H1 (cell line): ENCODE data around the gene P2RY8. TPM values are rescaled to one million over a fixed set of nuclear protein-coding genes. Genes with fewer than 3 reads are reported as not detected.
"Not testable (repeated sequence)": the region's sequence is repeated elsewhere in the genome, so short reads cannot be mapped to it uniquely, and the experiment has no call there.

Experiments used
- CTCF ChIA-PET: fragments of 300-600 bp; sonication (Branson Sonifier 250); formaldehyde crosslinking; loops from one replicate; lab custom pipeline; 2021; ENCODE audit not compliant: partially characterized antibody; lab: Charles Lee
- POLR2A ChIA-PET: fragments of 300-600 bp; sonication (Branson Sonifier 250); formaldehyde crosslinking; loops from one replicate; lab custom pipeline; 2021; ENCODE audit warnings: inconsistent platforms; ENCODE audit not compliant: partially characterized antibody; lab: Charles Lee
- DNase-seq, 2 experiments: peaks; one replicate each; pipeline versions ENCODE4 v3.0.0 to v3.0.0-alpha.2; 2010 to 2022; ENCODE audit warnings: low spot score in 2 of 2, low read depth in 1 of 2, mixed read lengths in 1 of 2
- FAIRE-seq: peaks from 2 replicates; lab custom pipeline; 2011; peaks lifted over from hg19 to GRCh38; lab: Jason Lieb, UNC
- H2AFZ ChIP-seq: 2 replicates; pipeline ENCODE4 v1.8.1; 2012; ENCODE audit warnings: low read length, inconsistent platforms
- H2AK5ac ChIP-seq: 2 replicates; pipeline ENCODE4 v1.6.1; 2013; ENCODE audit warnings: low read depth, low read length
- H2BK120ac ChIP-seq: replicated peaks from 2 replicates; pipeline ENCODE3; 2013; ENCODE audit warnings: low read depth, low read length, inconsistent platforms
- H2BK12ac ChIP-seq: 2 replicates; pipeline ENCODE4 v1.6.1; 2013; ENCODE audit warnings: low read depth, low read length
- H2BK15ac ChIP-seq: 2 replicates; pipeline ENCODE4 v1.6.1; 2013; ENCODE audit warnings: low read length
- H2BK20ac ChIP-seq: 2 replicates; pipeline ENCODE4 v1.6.1; 2013; ENCODE audit warnings: low read length
- H2BK5ac ChIP-seq: 2 replicates; pipeline ENCODE4 v1.6.1; 2013; ENCODE audit warnings: low read depth, low read length
- H3K14ac ChIP-seq: 2 replicates; pipeline ENCODE4 v1.6.1; 2013; ENCODE audit warnings: inconsistent platforms; ENCODE audit not compliant: insufficient read length
- H3K18ac ChIP-seq: 2 replicates; pipeline ENCODE4 v1.6.1; 2013; ENCODE audit warnings: low read length; ENCODE audit errors: extremely low read depth
- H3K23ac ChIP-seq: 2 replicates; pipeline ENCODE4 v1.6.1; 2013; ENCODE audit warnings: inconsistent platforms; ENCODE audit not compliant: insufficient read length
- H3K23me2 ChIP-seq: 2 replicates; pipeline ENCODE4 v1.6.1; 2013; ENCODE audit warnings: low read depth, low read length
- H3K27ac ChIP-seq: 2 replicates; pipeline ENCODE4 v1.6.1; 2011; ENCODE audit warnings: low read depth, low read length, inconsistent platforms
- H3K27me3 ChIP-seq, 4 experiments: replicated peaks in 1 of 4; 1 replicate in 1 of 4; 2 replicates in 3 of 4; pipeline versions ENCODE4 v1.6.1 to v1.8.1; 2011 to 2013; ENCODE audit warnings: low read length in 3 of 4, mild to moderate bottlenecking in 3 of 4, inconsistent platforms in 2 of 4, mixed read lengths in 2 of 4, moderate library complexity in 1 of 4; ENCODE audit not compliant: control insufficient read depth in 3 of 4, insufficient read depth in 3 of 4; ENCODE audit errors: extremely low read depth in 1 of 4
- H3K36me3 ChIP-seq, 4 experiments: 2 replicates each; pipeline versions ENCODE4 v1.6.1 to v1.8.1; 2011 to 2013; ENCODE audit warnings: mild to moderate bottlenecking in 4 of 4, low read length in 3 of 4, moderate library complexity in 2 of 4, control low read depth in 1 of 4, inconsistent platforms in 1 of 4; ENCODE audit not compliant: insufficient read depth in 4 of 4, control insufficient read depth in 2 of 4
- H3K4ac ChIP-seq: replicated peaks from 2 replicates; pipeline ENCODE3; 2013; ENCODE audit warnings: low read length, low read depth, mixed read lengths, inconsistent platforms; ENCODE audit not compliant: insufficient read length
- H3K4me1 ChIP-seq, 4 experiments: replicated peaks in 1 of 4; 1 replicate in 1 of 4; 2 replicates in 3 of 4; pipeline versions ENCODE4 v1.6.1 to v1.8.1; 2011 to 2013; ENCODE audit warnings: low read length in 3 of 4, inconsistent platforms in 2 of 4, mixed read lengths in 1 of 4; ENCODE audit not compliant: insufficient read depth in 4 of 4, control insufficient read depth in 3 of 4
- H3K4me2 ChIP-seq, 2 experiments: 2 replicates each; pipeline versions ENCODE4 v1.6.1 to v1.8.1; 2011 to 2013; ENCODE audit warnings: low read depth in 2 of 2, low read length in 2 of 2, control low read depth in 1 of 2, inconsistent platforms in 1 of 2, mild to moderate bottlenecking in 1 of 2; ENCODE audit not compliant: insufficient read depth in 1 of 2
- H3K4me3 ChIP-seq, 4 experiments: fragments of 200-600, 300-600 bp in 1 of 4; sonication (generic), shearing (Covaris generic), sonication (Bioruptor Twin) in 1 of 4; 2 replicates each; pipeline versions ENCODE4 v1.5.1 to v1.8.1; 2011 to 2016; ENCODE audit warnings: low read length in 4 of 4, low read depth in 3 of 4, control low read depth in 2 of 4, inconsistent platforms in 2 of 4, mild to moderate bottlenecking in 2 of 4, mixed read lengths in 1 of 4, moderate library complexity in 1 of 4; ENCODE audit not compliant: insufficient read depth in 2 of 4; ENCODE audit errors: extremely low read depth in 1 of 4
- H3K56ac ChIP-seq: replicated peaks from 2 replicates; pipeline ENCODE3; 2013; ENCODE audit warnings: low read depth, mild to moderate bottlenecking, mixed read lengths, low read length, inconsistent platforms; ENCODE audit not compliant: insufficient read length
- H3K79me1 ChIP-seq: 2 replicates; pipeline ENCODE4 v1.6.1; 2013; ENCODE audit warnings: low read depth, low read length, control low read depth
- H3K79me2 ChIP-seq, 2 experiments: 2 replicates each; pipeline versions ENCODE4 v1.6.1 to v1.8.1; 2012 to 2013; ENCODE audit warnings: low read length in 2 of 2, mild to moderate bottlenecking in 2 of 2, inconsistent platforms in 1 of 2; ENCODE audit not compliant: insufficient read depth in 2 of 2, control insufficient read depth in 1 of 2
- H3K9ac ChIP-seq, 4 experiments: replicated peaks in 1 of 4; 1 replicate in 1 of 4; 2 replicates in 3 of 4; pipeline versions ENCODE4 v1.6.1 to v1.8.1; 2011 to 2013; ENCODE audit warnings: low read depth in 3 of 4, low read length in 3 of 4, control low read depth in 2 of 4, mild to moderate bottlenecking in 2 of 4, moderate library complexity in 2 of 4, inconsistent platforms in 1 of 4; ENCODE audit errors: extremely low read depth in 1 of 4
- H3K9me3 ChIP-seq, 2 experiments: 2 replicates each; pipeline versions ENCODE4 v1.6.1 to v1.8.1; 2012 to 2013; ENCODE audit warnings: mild to moderate bottlenecking in 2 of 2, moderate library complexity in 2 of 2, control low read depth in 1 of 2, inconsistent platforms in 1 of 2, low read depth in 1 of 2, low read length in 1 of 2, mixed read lengths in 1 of 2; ENCODE audit not compliant: insufficient read depth in 2 of 2
- H4K20me1 ChIP-seq, 2 experiments: replicated peaks in 1 of 2; 2 replicates each; pipeline versions ENCODE3 to v1.8.1; 2011 to 2013; ENCODE audit warnings: inconsistent platforms in 2 of 2, low read length in 2 of 2, mild to moderate bottlenecking in 1 of 2; ENCODE audit not compliant: insufficient read depth in 2 of 2, control insufficient read depth in 1 of 2
- H4K5ac ChIP-seq: 2 replicates; pipeline ENCODE4 v1.6.1; 2013; ENCODE audit warnings: low read length, low read depth, mixed read lengths, inconsistent platforms; ENCODE audit not compliant: insufficient read length
- H4K8ac ChIP-seq: 2 replicates; pipeline ENCODE4 v1.8.0; 2013; ENCODE audit warnings: mild to moderate bottlenecking, moderate library complexity, low read length, inconsistent platforms; ENCODE audit not compliant: insufficient read depth; ENCODE audit errors: extremely low read depth
- H4K91ac ChIP-seq: replicated peaks from 2 replicates; pipeline ENCODE3; 2013; ENCODE audit warnings: low read length, mixed read lengths, inconsistent platforms; ENCODE audit not compliant: insufficient read length
- POLR2AphosphoS5 ChIP-seq: IDR thresholded peaks from 2 replicates; pipeline ENCODE4 v1.6.1; 2011; ENCODE audit warnings: low read depth, low read length
- YY1 ChIP-seq: IDR thresholded peaks from 2 replicates; pipeline ENCODE4 v1.6.1; 2011; ENCODE audit warnings: low read depth, mild to moderate bottlenecking, low read length
- WGBS, 2 experiments: shearing (Covaris generic) in 1 of 2; methylation state at CpG; one replicate each; pipeline versions ENCODE4 v1.1.6 to v1.1.7; 2013 to 2015; ENCODE audit warnings: low lambda C conversion rate in 2 of 2, mixed read lengths in 2 of 2, inconsistent platforms in 1 of 2, low coverage in 1 of 2, missing lambda C conversion rate in 1 of 2; ENCODE audit not compliant: insufficient replicate concordance in 2 of 2, insufficient coverage in 1 of 2, insufficient read length in 1 of 2; ENCODE audit errors: extremely low coverage in 1 of 2, missing lambda C conversion rate in 1 of 2; 5-methylcytosine and 5-hydroxymethylcytosine counted together
- polyA plus RNA-seq, 7 experiments: library from polyadenylated mRNA; depleted of rRNA in 3 of 7; stranded (reverse) in 5 of 7; unstranded in 2 of 7; fragments of >200 nt in 5 of 7; fragments of 200-250 nt in 2 of 7; gene quantifications; 1 replicate in 5 of 7; 2 replicates in 1 of 7; 4 replicates in 1 of 7; pipeline versions ENCODE4 v1.2.1 to v1.2.3, GENCODE V29; 2011 to 2013; ENCODE audit warnings: missing spikeins in 2 of 7, mixed read lengths in 2 of 7
- total RNA-seq: library from RNA; stranded (reverse); fragmentation: NEBNext Ultra II Directional; extraction: Animal tissue kit (Norgen Biotek cat#: 25700); gene quantifications from 2 replicates; pipeline ENCODE4 v1.2.1, GENCODE V29; 2021

Gene P2RY8
- total and polyA plus RNA-seq, 2 of the 8 experiments (the other 6 are each of a cell fraction or from before 2014, with no cell fraction given): 0.09 to 0.15 TPM

GRCh38 chrX:1448573-1449001 is 88.4 kb downstream of the P2RY8 start:
- H4K91ac ChIP-seq, H3K23ac ChIP-seq, H3K14ac ChIP-seq, H3K4me1 ChIP-seq, H3K18ac ChIP-seq, POLR2A ChIA-PET, H3K27ac ChIP-seq, H2BK5ac ChIP-seq, H2AK5ac ChIP-seq, H3K4ac ChIP-seq, H3K56ac ChIP-seq, H4K5ac ChIP-seq, DNase-seq, H3K4me3 ChIP-seq, H4K8ac ChIP-seq, H3K9ac ChIP-seq, H3K4me2 ChIP-seq, H3K27me3 ChIP-seq, H2BK12ac ChIP-seq, H4K20me1 ChIP-seq, FAIRE-seq, H2BK15ac ChIP-seq, CTCF ChIA-PET, H2BK20ac ChIP-seq, H2AFZ ChIP-seq, H2BK120ac ChIP-seq: not testable (repeated sequence)
- Histone ChIP-seq H3K79me2 (peaks cover 58 to 87% of the 10 kb centered on the region in 2 experiments), H3K79me1 (peaks cover 32% of the 10 kb centered on the region), H3K23me2 (peaks cover 13% of the 10 kb centered on the region; the same call in 1 of the 2 replicates), H3K9me3 (peaks cover 4 to 26% of the 10 kb centered on the region in 2 experiments; a peak in 3 of 4 replicates), H3K36me3 (peaks cover 4 to 31% (median 12%) of the 10 kb centered on the region in 4 experiments; a peak in 6 of 8 replicates)
- TF ChIP-seq POLR2AphosphoS5 (peak; percentile 33; the same call in 1 of the 2 replicates), YY1 (peak; percentile 76; the same call in 1 of the 2 replicates)
- WGBS, 2 experiments: 94% methylated on average over 5 of the region's 5 CpGs; no CpG with 5 or more reads in 1 of the 2 experiments
